ENCODE results near the gene MANF.
"Not testable (repeated sequence)": the region's sequence is repeated elsewhere in the genome, so short reads cannot be mapped to it uniquely, and the experiment has no call there.

Gene MANF

GRCh38 chr3:51355891-51356578, 29.1 kb upstream of the MANF start:
- no peak for TF ChIP-seq ZNF274 (IDR thresholded peaks at IDR 0.05; ENCODE audit: low read depth, low read length)
- H3K4me3 ChIP-seq (ENCODE audit: low read length): no peak overlapping the region

GRCh38 chr3:51357856-51358255, 27.2 kb upstream of the MANF start:
- no peak for TF ChIP-seq ZNF274 (IDR thresholded peaks at IDR 0.05; ENCODE audit: low read depth, low read length)
- H3K4me3 ChIP-seq (ENCODE audit: low read length): no peak overlapping the region

GRCh38 chr3:51358981-51359380, 26.1 kb upstream of the MANF start:
- H3K4me3 ChIP-seq (ENCODE audit: low read length): no peak overlapping the region
- TF ChIP-seq ZNF274 (IDR thresholded peaks at IDR 0.05; ENCODE audit: low read depth, low read length): no peak

GRCh38 chr3:51360806-51361205, 24.3 kb upstream of the MANF start:
- TF ChIP-seq ZNF274 (IDR thresholded peaks at IDR 0.05; ENCODE audit: low read depth, low read length): no peak
- no peak overlapping the region for H3K4me3 ChIP-seq (ENCODE audit: low read length)

GRCh38 chr3:51361746-51362145, 23.3 kb upstream of the MANF start:
- no peak overlapping the region for H3K4me3 ChIP-seq (ENCODE audit: low read length)
- TF ChIP-seq ZNF274 (IDR thresholded peaks at IDR 0.05; ENCODE audit: low read depth, low read length): no peak

- H3K4me3 ChIP-seq (ENCODE audit: low read length): no peak overlapping the region
- no peak for TF ChIP-seq ZNF274 (IDR thresholded peaks at IDR 0.05; ENCODE audit: low read depth, low read length)
Observed at GRCh38 chr3:51362476-51362875, 22.6 kb upstream of the MANF start.

GRCh38 chr3:51368276-51368675, 16.8 kb upstream of the MANF start:
- not testable (repeated sequence) for H3K4me3 ChIP-seq (ENCODE audit: low read length)

- no peak for TF ChIP-seq ZNF274 (IDR thresholded peaks at IDR 0.05; ENCODE audit: low read depth, low read length)
- no peak overlapping the region for H3K4me3 ChIP-seq (ENCODE audit: low read length)
Observed at GRCh38 chr3:51371943-51372557, 13.0 kb upstream of the MANF start.

GRCh38 chr3:51373658-51374421, 11.3 kb upstream of the MANF start:
- no peak overlapping the region for H3K4me3 ChIP-seq (ENCODE audit: low read length)
- no peak for TF ChIP-seq ZNF274 (IDR thresholded peaks at IDR 0.05; ENCODE audit: low read depth, low read length)

- no peak for TF ChIP-seq ZNF274 (IDR thresholded peaks at IDR 0.05; ENCODE audit: low read depth, low read length)
- H3K4me3 ChIP-seq (ENCODE audit: low read length): no peak overlapping the region
Observed at GRCh38 chr3:51374456-51374855, 10.6 kb upstream of the MANF start.

- TF ChIP-seq ZNF274 (IDR thresholded peaks at IDR 0.05; ENCODE audit: low read depth, low read length): no peak
- no peak overlapping the region for H3K4me3 ChIP-seq (ENCODE audit: low read length)
Observed at GRCh38 chr3:51375136-51375535, 10.0 kb upstream of the MANF start.

- no peak for TF ChIP-seq ZNF274 (IDR thresholded peaks at IDR 0.05; ENCODE audit: low read depth, low read length)
- no peak overlapping the region for H3K4me3 ChIP-seq (ENCODE audit: low read length)
Observed at GRCh38 chr3:51375571-51375970, 9.5 kb upstream of the MANF start.

GRCh38 chr3:51378065-51378464, 7.0 kb upstream of the MANF start:
- no peak overlapping the region for H3K4me3 ChIP-seq (ENCODE audit: low read length)
- no peak for TF ChIP-seq ZNF274 (IDR thresholded peaks at IDR 0.05; ENCODE audit: low read depth, low read length)

- no peak overlapping the region for H3K4me3 ChIP-seq (ENCODE audit: low read length)
- TF ChIP-seq ZNF274 (IDR thresholded peaks at IDR 0.05; ENCODE audit: low read depth, low read length): no peak
Observed at GRCh38 chr3:51378726-51379125, 6.4 kb upstream of the MANF start.

- TF ChIP-seq ZNF274 (IDR thresholded peaks at IDR 0.05; ENCODE audit: low read depth, low read length): no peak
- H3K4me3 ChIP-seq (ENCODE audit: low read length): no peak overlapping the region
Observed at GRCh38 chr3:51379301-51379700, 5.8 kb upstream of the MANF start.
